Breast epithelium (tissue), 4 donors: ENCODE results near the gene TSHR. TPM values are rescaled to one million over a fixed set of nuclear protein-coding genes. Genes with fewer than 3 reads are reported as not detected.

Source experiments
- DNase-seq, 2 donors: peaks; one replicate each; pipeline ENCODE4 v3.0.0-alpha.2; 2019; ENCODE audit warnings: low spot score in 2 of 2
- H3K27ac ChIP-seq, 2 donors: fragments of 200-600 bp; sonication (generic) in 1 of 2; one replicate each; pipeline ENCODE4 v1.5.1; 2016 to 2019; ENCODE audit warnings: mild to moderate bottlenecking in 1 of 2
- H3K27me3 ChIP-seq, 2 donors: fragments of 200-600 bp; sonication (generic) in 1 of 2; one replicate each; pipeline versions ENCODE4 v1.5.1 to v1.6.0; 2017 to 2019; ENCODE audit warnings: control low read depth in 1 of 2, mild to moderate bottlenecking in 1 of 2
- H3K36me3 ChIP-seq: fragments of 200-600 bp; one replicate; pipeline ENCODE4 v1.5.1; 2019
- H3K4me1 ChIP-seq, 2 donors: fragments of 200-600 bp; sonication (generic); one replicate each; pipeline ENCODE4 v1.5.1; 2016 to 2019; ENCODE audit warnings: control low read depth in 1 of 2
- H3K4me3 ChIP-seq, 3 donors: fragments of 200-600 bp; sonication (generic); 1 replicate in 2 of 3; 2 replicates in 1 of 3; pipeline ENCODE4 v1.5.1; 2016 to 2019; ENCODE audit warnings: mild to moderate bottlenecking in 3 of 3, moderate library complexity in 2 of 3
- H3K9me3 ChIP-seq, 2 donors: fragments of 200-600 bp; sonication (generic) in 1 of 2; one replicate each; pipeline ENCODE4 v1.5.1; 2016 to 2019; ENCODE audit warnings: control low read depth in 1 of 2
- POLR2A ChIP-seq: fragments of 450-650 bp; IDR thresholded peaks from one replicate; pipeline ENCODE4 v1.6.1; 2016; ENCODE audit warnings: antibody characterized with exemption, mild to moderate bottlenecking, moderate library complexity
- POLR2AphosphoS5 ChIP-seq, 3 donors: sonication (generic); formaldehyde crosslinking; IDR thresholded peaks; one replicate each; pipeline ENCODE4 v1.6.1; 2017; ENCODE audit warnings: antibody characterized with exemption in 3 of 3
- intact Hi-C: fragments of 100-400 bp; cut with DNase I; formaldehyde crosslinking; loops from one replicate; pipeline ENCODE4 v1.15.1; 2023; ENCODE audit warnings: low total_unique reads
- total RNA-seq, 3 donors: library from RNA; depleted of rRNA; stranded (reverse); fragments of >200 nt; gene quantifications; one replicate each; pipeline ENCODE4 v1.1.0, GENCODE V29; 2016
- TF ChIP-seq, protein P1 (sequence below), 3 donors: fragments of 450-650 bp; IDR thresholded peaks; one replicate each; pipeline ENCODE4 v1.5.1; 2016 to 2017; ENCODE audit warnings: antibody characterized with exemption in 3 of 3, mild to moderate bottlenecking in 3 of 3, moderate library complexity in 3 of 3

The TSHR gene
- total RNA-seq, 3 donors from 2014 or later = 0.48 to 1.6 TPM; not detected in 1

DNA sequence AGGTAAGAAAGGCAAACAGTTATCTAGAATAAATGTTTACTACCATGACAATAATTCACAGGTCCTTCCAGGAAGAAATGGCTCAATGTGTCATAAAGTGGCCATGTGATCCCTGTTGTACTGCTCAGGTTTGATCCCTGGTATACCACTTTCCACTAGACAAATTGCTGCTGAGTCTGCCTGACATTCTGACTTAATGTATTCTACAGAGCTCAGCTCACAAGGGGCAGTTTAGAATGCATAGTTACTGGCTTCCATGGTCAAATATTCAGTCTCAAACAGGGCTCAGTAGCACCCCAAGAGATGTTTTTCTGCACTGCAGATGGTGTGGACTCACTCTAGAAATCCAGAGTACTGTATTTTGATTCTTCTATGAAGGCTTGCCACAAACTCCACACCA lies 21.8 kb downstream of the TSHR start:
- H3K4me3 ChIP-seq = no peak overlapping the region
- TF ChIP-seq POLR2AphosphoS5 (IDR thresholded peaks at IDR 0.05) (no peak), POLR2A (no peak)
- TF ChIP-seq, protein P1, sequence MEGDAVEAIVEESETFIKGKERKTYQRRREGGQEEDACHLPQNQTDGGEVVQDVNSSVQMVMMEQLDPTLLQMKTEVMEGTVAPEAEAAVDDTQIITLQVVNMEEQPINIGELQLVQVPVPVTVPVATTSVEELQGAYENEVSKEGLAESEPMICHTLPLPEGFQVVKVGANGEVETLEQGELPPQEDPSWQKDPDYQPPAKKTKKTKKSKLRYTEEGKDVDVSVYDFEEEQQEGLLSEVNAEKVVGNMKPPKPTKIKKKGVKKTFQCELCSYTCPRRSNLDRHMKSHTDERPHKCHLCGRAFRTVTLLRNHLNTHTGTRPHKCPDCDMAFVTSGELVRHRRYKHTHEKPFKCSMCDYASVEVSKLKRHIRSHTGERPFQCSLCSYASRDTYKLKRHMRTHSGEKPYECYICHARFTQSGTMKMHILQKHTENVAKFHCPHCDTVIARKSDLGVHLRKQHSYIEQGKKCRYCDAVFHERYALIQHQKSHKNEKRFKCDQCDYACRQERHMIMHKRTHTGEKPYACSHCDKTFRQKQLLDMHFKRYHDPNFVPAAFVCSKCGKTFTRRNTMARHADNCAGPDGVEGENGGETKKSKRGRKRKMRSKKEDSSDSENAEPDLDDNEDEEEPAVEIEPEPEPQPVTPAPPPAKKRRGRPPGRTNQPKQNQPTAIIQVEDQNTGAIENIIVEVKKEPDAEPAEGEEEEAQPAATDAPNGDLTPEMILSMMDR (IDR thresholded peaks at IDR 0.05) = no peak
- no peak for DNase-seq
- no peaks in the 10 kb centered on the region for H3K36me3 ChIP-seq
- intact Hi-C loops = no loop called here
- H3K4me1 ChIP-seq = no peaks in the 10 kb centered on the region
- no peaks in the 10 kb centered on the region for H3K9me3 ChIP-seq
- no peak overlapping the region for H3K27ac ChIP-seq
- H3K27me3 ChIP-seq = no peaks in the 10 kb centered on the region

DNA sequence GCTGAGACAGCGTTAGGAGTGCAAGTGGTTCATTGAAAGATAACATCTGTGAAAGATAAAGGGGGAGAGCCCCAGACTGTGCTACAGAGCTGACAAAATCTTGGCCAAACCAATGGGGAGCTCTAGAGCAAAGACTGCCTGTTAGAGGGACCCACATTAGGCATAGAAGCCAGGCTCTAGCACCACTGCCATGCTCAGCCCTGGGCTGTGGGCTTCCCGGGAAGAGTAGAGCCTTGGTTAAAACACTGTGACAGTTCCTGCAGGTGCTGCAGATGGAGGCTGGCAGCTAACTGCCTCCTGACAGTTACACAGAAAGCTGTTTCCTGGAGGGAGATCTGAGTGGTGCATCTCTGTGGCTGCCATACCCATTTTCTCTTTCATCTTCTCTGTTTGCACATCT lies 23.0 kb downstream of the TSHR start:
- Histone ChIP-seq H3K27me3 (no peaks in the 10 kb centered on the region), H3K4me1 (no peaks in the 10 kb centered on the region), H3K36me3 (no peaks in the 10 kb centered on the region), H3K27ac (no peak overlapping the region), H3K4me3 (no peak overlapping the region), H3K9me3 (no peaks in the 10 kb centered on the region)
- TF ChIP-seq POLR2AphosphoS5 (IDR thresholded peaks at IDR 0.05) (no peak), POLR2A (no peak)
- TF ChIP-seq, protein P1 (IDR thresholded peaks at IDR 0.05) = no peak
- intact Hi-C loops = no loop called here
- DNase-seq = no peak

DNA sequence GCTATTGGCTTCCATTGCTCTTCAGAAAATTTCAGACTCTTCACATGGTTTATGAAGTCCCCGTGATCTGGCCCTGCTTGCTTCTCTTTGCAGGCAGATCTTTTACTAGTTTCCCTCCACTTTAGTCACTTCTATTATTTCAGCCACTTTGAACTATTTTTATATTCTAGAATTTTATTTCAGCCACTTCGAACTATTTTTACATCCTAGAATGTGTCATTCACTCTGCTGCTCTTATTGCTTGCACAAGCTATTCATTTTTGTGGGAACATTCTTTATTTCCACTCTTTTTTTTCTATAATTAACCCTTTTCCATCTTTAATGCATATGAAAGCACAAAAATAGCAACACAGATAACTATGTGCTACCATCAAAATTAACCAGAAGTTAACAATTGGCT lies 24.5 kb downstream of the TSHR start:
- intact Hi-C loops = no loop called here
- Histone ChIP-seq H3K27ac (no peak overlapping the region), H3K9me3 (no peaks in the 10 kb centered on the region), H3K27me3 (no peaks in the 10 kb centered on the region), H3K4me1 (no peaks in the 10 kb centered on the region), H3K4me3 (no peak overlapping the region), H3K36me3 (no peaks in the 10 kb centered on the region)
- no peak for DNase-seq
- TF ChIP-seq POLR2A (no peak), POLR2AphosphoS5 (IDR thresholded peaks at IDR 0.05) (no peak)
- TF ChIP-seq, protein P1 (IDR thresholded peaks at IDR 0.05) = no peak

DNA sequence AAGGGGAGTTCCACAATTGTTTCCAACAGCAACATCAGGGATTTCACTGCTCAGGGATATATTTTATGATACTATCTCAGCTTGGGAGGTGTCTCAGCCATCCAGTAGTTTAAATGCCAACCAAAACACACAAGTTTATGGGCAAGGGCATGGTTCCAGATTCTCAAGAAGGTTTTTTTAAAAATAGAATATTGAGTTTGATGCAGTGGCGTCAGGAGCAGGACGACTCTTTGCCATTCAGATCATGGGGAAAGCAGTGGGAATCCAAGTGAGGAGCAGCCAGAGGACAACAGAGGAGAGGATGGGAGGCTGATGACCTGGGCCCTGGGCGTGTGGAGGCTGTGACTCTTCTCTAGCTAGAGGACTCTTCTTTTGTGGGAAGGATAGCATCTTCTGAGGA lies 25.7 kb downstream of the TSHR start:
- H3K9me3 ChIP-seq = no peaks in the 10 kb centered on the region
- DNase-seq = no peak
- H3K4me3 ChIP-seq = no peak overlapping the region
- TF ChIP-seq, protein P1 (IDR thresholded peaks at IDR 0.05) = no peak
- no peak for TF ChIP-seq POLR2A
- TF ChIP-seq POLR2AphosphoS5 (IDR thresholded peaks at IDR 0.05) = no peak
- H3K27ac ChIP-seq = no peak overlapping the region
- intact Hi-C loops = no loop called here
- no peaks in the 10 kb centered on the region for H3K27me3 ChIP-seq
- no peaks in the 10 kb centered on the region for H3K36me3 ChIP-seq
- H3K4me1 ChIP-seq = no peaks in the 10 kb centered on the region

DNA sequence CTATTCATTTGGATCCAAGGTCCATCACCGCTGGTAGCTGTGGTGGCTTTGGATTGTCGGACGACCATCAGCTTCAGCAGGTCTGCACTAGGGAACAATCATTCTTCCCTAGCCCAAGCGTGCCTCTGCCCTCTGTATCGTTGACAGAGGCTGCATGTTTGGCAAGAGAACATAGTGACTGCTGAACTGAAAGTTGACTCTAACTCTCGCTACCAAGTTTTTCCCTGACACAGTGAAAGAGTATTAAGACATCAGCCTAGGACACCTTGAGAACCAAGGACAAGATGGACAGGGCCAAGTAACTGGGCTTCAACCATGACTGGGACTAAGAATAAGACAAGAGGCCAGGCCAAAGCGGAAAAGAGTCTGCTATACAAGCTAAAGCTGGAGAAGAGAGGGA lies 26.3 kb downstream of the TSHR start:
- H3K27me3 ChIP-seq = no peaks in the 10 kb centered on the region
- no peak overlapping the region for H3K27ac ChIP-seq
- intact Hi-C loops = no loop called here
- DNase-seq = no peak
- TF ChIP-seq POLR2AphosphoS5 (IDR thresholded peaks at IDR 0.05) (no peak), POLR2A (no peak)
- TF ChIP-seq, protein P1 (IDR thresholded peaks at IDR 0.05) = no peak
- H3K4me3 ChIP-seq = no peak overlapping the region
- H3K4me1 ChIP-seq = no peaks in the 10 kb centered on the region
- H3K36me3 ChIP-seq = no peaks in the 10 kb centered on the region
- H3K9me3 ChIP-seq = no peaks in the 10 kb centered on the region
